Fibroblast of the conjunctiva (primary cell): Measurements from ENCODE around the gene FGGY.

Experiments
- DNase-seq: peaks from one replicate; pipeline ENCODE4 v3.0.0-alpha.2; 2010; ENCODE audit warnings: low read depth

The FGGY gene

GRCh38 chr1:59768792-59769735 lies 472.2 kb downstream of the FGGY start:
- no peak for DNase-seq

GRCh38 chr1:59769736-59770095 lies 472.8 kb downstream of the FGGY start:
- no peak for DNase-seq

- no peak for DNase-seq
Measured at GRCh38 chr1:59771361-59771760, 474.5 kb downstream of the FGGY start.

- no peak for DNase-seq
Measured at GRCh38 chr1:59775480-59775879, 478.6 kb downstream of the FGGY start.

GRCh38 chr1:59776960-59777852 lies 480.3 kb downstream of the FGGY start:
- DNase-seq = no peak

- no peak for DNase-seq
Measured at GRCh38 chr1:59779949-59780348, 483.1 kb downstream of the FGGY start.

- no peak for DNase-seq
Measured at GRCh38 chr1:59788825-59789224, 491.9 kb downstream of the FGGY start.

- no peak for DNase-seq
Measured at GRCh38 chr1:59798600-59798999, 501.7 kb downstream of the FGGY start.

- no peak for DNase-seq
Measured at GRCh38 chr1:59803458-59804038, 506.7 kb downstream of the FGGY start.

- DNase-seq = no peak
Measured at GRCh38 chr1:59804301-59804700, 507.4 kb downstream of the FGGY start.

GRCh38 chr1:59805554-59805953 lies 508.7 kb downstream of the FGGY start:
- DNase-seq = no peak
